NCI-H82 (cell line): ENCODE results near the gene ATXN10.
"Not testable (repeated sequence)": the region's sequence is repeated elsewhere in the genome, so short reads cannot be mapped to it uniquely, and the experiment has no call there.

Source experiments
- DNase-seq: peaks from one replicate; lab custom pipeline; 2025; lab: John Stamatoyannopoulos, UW

Gene ATXN10

GRCh38 chr22:45671783-45672563, at the start of gene ATXN10:
ATXN10 (plus strand) TSS chr22:45671834; CDS start chr22:45672064, 230 bp downstream.
- peak; percentile 15 for DNase-seq

GRCh38 chr22:45621836-45622600, 49.6 kb upstream of the ATXN10 start:
- no peak for DNase-seq

GRCh38 chr22:45623464-45624145, 48.0 kb upstream of the ATXN10 start:
- not testable (repeated sequence) for DNase-seq

GRCh38 chr22:45626198-45626651, 45.4 kb upstream of the ATXN10 start:
- no peak for DNase-seq

- DNase-seq, result no peak
Measured at GRCh38 chr22:45627489-45628233, 44.0 kb upstream of the ATXN10 start.

- DNase-seq, result no peak
Measured at GRCh38 chr22:45628515-45628914, 43.1 kb upstream of the ATXN10 start.

- DNase-seq, result peak; percentile 91
Measured at GRCh38 chr22:45629469-45630089, 42.1 kb upstream of the ATXN10 start.

GRCh38 chr22:45630436-45630835, 41.2 kb upstream of the ATXN10 start:
- no peak for DNase-seq

GRCh38 chr22:45631140-45631840, 40.3 kb upstream of the ATXN10 start:
- no peak for DNase-seq

- DNase-seq, result no peak
Measured at GRCh38 chr22:45631841-45632238, 39.8 kb upstream of the ATXN10 start.

- DNase-seq, result no peak
Measured at GRCh38 chr22:45632791-45633515, 38.7 kb upstream of the ATXN10 start.

GRCh38 chr22:45636683-45637082, 35.0 kb upstream of the ATXN10 start:
- no peak for DNase-seq

GRCh38 chr22:45638197-45638596, 33.4 kb upstream of the ATXN10 start:
- no peak for DNase-seq

- DNase-seq, result no peak
Measured at GRCh38 chr22:45638834-45639746, 32.5 kb upstream of the ATXN10 start.

- no peak for DNase-seq
Measured at GRCh38 chr22:45639747-45640102, 31.9 kb upstream of the ATXN10 start.

- DNase-seq, result no peak
Measured at GRCh38 chr22:45640291-45640940, 31.2 kb upstream of the ATXN10 start.

GRCh38 chr22:45640941-45641621, 30.6 kb upstream of the ATXN10 start:
- DNase-seq, result no peak

- no peak for DNase-seq
Measured at GRCh38 chr22:45642986-45643385, 28.6 kb upstream of the ATXN10 start.
